KMS-11 (cell line): ENCODE measurements around the gene SOCS3.

Experiments
- H2AFZ ChIP-seq: fragments of 200-600 bp; sonication (generic); 2 replicates; pipeline ENCODE4 v1.6.1; 2016; ENCODE audit warnings: antibody characterized with exemption, mixed run types, low read depth
- H3K27ac ChIP-seq: fragments of 200-600 bp; sonication (generic); 2 replicates; pipeline ENCODE4 v1.6.1; 2016; ENCODE audit warnings: mild to moderate bottlenecking, mixed run types
- H3K27me3 ChIP-seq: fragments of 200-600 bp; sonication (generic); 2 replicates; pipeline ENCODE4 v1.6.1; 2017; ENCODE audit warnings: mild to moderate bottlenecking, low read depth, mixed run types, moderate library complexity; ENCODE audit not compliant: insufficient read depth
- H3K36me3 ChIP-seq: fragments of 200-600 bp; sonication (generic); 2 replicates; pipeline ENCODE4 v1.6.1; 2017; ENCODE audit warnings: mild to moderate bottlenecking, mixed run types; ENCODE audit not compliant: insufficient read depth
- H3K4me1 ChIP-seq: fragments of 200-600 bp; sonication (generic); 2 replicates; pipeline ENCODE4 v1.6.1; 2016; ENCODE audit warnings: mild to moderate bottlenecking, low read depth, mixed run types; ENCODE audit not compliant: poor library complexity, severe bottlenecking
- H3K4me2 ChIP-seq: fragments of 200-600 bp; sonication (generic); 2 replicates; pipeline ENCODE4 v1.7.0; 2016; ENCODE audit warnings: mild to moderate bottlenecking, mixed run types
- H3K4me3 ChIP-seq: fragments of 200-600 bp; sonication (generic); IDR thresholded peaks from 2 replicates; pipeline ENCODE4 v1.6.1; 2017; ENCODE audit warnings: low read depth, low read length, mixed read lengths; ENCODE audit not compliant: insufficient read depth
- H3K79me2 ChIP-seq: fragments of 200-600 bp; sonication (generic); 2 replicates; pipeline ENCODE4 v1.6.1; 2016; ENCODE audit warnings: low read depth, mixed run types; ENCODE audit not compliant: insufficient read depth
- H3K9ac ChIP-seq: fragments of 200-600 bp; sonication (generic); 2 replicates; pipeline ENCODE4 v1.6.1; 2016; ENCODE audit warnings: mild to moderate bottlenecking, mixed run types
- H4K20me1 ChIP-seq: fragments of 200-600 bp; sonication (generic); 2 replicates; pipeline ENCODE4 v1.6.1; 2016; ENCODE audit warnings: mild to moderate bottlenecking, mixed run types; ENCODE audit not compliant: insufficient read depth
- TF ChIP-seq, protein P1 (sequence below): fragments of 200-600 bp; sonication (generic); conservative IDR thresholded peaks from 2 replicates; pipeline ENCODE4 v1.6.1; 2017; ENCODE audit warnings: low read depth, mild to moderate bottlenecking, antibody characterized with exemption, low read length, moderate library complexity, mixed read lengths

The SOCS3 gene

DNA sequence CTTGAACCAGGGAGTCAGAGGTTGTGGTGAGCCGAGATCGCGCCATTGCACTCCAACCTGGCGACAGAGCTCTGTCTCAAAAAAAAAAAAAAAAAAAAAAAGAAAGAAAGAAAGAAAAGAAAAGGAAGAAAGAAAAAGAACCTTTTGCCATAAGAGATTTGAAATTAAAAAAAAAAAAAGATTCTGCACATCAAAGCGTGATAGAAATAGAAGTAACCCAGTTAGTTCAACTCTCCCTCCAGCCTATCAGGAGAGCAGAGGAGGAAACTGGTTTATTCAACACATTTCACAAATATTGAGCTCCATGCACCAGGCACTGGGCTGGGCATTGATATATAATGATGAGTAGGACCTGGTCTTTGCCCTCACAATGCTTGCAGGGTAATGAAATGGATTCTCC is 2.4 kb upstream of the SOCS3 start:
- no peak overlapping the region for H3K27ac ChIP-seq
- TF ChIP-seq, protein P1, sequence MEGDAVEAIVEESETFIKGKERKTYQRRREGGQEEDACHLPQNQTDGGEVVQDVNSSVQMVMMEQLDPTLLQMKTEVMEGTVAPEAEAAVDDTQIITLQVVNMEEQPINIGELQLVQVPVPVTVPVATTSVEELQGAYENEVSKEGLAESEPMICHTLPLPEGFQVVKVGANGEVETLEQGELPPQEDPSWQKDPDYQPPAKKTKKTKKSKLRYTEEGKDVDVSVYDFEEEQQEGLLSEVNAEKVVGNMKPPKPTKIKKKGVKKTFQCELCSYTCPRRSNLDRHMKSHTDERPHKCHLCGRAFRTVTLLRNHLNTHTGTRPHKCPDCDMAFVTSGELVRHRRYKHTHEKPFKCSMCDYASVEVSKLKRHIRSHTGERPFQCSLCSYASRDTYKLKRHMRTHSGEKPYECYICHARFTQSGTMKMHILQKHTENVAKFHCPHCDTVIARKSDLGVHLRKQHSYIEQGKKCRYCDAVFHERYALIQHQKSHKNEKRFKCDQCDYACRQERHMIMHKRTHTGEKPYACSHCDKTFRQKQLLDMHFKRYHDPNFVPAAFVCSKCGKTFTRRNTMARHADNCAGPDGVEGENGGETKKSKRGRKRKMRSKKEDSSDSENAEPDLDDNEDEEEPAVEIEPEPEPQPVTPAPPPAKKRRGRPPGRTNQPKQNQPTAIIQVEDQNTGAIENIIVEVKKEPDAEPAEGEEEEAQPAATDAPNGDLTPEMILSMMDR = no peak
- peaks cover 16% of the 10 kb centered on the region; the same call in 1 of the 2 replicates for H3K79me2 ChIP-seq
- no peak overlapping the region for H2AFZ ChIP-seq
- H3K36me3 ChIP-seq = no peaks in the 10 kb centered on the region
- H3K4me3 ChIP-seq = no peak overlapping the region
- H3K4me1 ChIP-seq = peaks cover 17% of the 10 kb centered on the region
- H3K9ac ChIP-seq = no peak overlapping the region
- H3K4me2 ChIP-seq = no peak overlapping the region
- peaks cover 12% of the 10 kb centered on the region; the same call in 1 of the 2 replicates for H3K27me3 ChIP-seq
- no peaks in the 10 kb centered on the region for H4K20me1 ChIP-seq

DNA sequence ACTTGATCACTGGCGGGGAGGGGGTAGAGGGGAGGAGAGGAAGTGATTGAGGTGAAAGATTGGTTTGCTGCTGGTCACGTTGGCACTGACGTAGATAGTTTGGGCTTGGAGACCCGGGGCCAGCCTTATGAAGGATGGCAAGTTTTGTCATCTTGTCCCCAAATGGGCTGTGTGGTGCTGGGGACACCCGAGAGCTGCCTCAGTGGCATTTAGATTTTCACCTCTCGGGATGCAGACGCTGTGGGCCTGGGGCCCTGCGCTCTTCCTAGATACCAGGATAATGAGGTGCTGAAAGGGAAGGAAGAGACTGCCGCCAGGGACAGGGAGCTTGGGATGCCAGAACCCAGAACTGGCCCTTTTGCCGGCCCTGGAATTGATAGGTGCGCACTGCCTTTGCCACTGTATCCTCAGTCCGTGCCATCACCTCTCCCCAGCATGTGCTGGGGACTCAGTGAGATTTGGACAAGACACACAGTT is 1.4 kb upstream of the SOCS3 start:
- TF ChIP-seq, protein P1 = no peak
- Histone ChIP-seq H3K79me2 (peaks cover 18% of the 10 kb centered on the region; the same call in 1 of the 2 replicates), H3K4me1 (peaks cover 23% of the 10 kb centered on the region), H3K27ac (no peak overlapping the region), H3K9ac (no peak overlapping the region), H3K36me3 (no peaks in the 10 kb centered on the region), H2AFZ (no peak overlapping the region), H4K20me1 (no peaks in the 10 kb centered on the region), H3K27me3 (peaks cover 12% of the 10 kb centered on the region; the same call in 1 of the 2 replicates), H3K4me2 (no peak overlapping the region), H3K4me3 (no peak overlapping the region)

DNA sequence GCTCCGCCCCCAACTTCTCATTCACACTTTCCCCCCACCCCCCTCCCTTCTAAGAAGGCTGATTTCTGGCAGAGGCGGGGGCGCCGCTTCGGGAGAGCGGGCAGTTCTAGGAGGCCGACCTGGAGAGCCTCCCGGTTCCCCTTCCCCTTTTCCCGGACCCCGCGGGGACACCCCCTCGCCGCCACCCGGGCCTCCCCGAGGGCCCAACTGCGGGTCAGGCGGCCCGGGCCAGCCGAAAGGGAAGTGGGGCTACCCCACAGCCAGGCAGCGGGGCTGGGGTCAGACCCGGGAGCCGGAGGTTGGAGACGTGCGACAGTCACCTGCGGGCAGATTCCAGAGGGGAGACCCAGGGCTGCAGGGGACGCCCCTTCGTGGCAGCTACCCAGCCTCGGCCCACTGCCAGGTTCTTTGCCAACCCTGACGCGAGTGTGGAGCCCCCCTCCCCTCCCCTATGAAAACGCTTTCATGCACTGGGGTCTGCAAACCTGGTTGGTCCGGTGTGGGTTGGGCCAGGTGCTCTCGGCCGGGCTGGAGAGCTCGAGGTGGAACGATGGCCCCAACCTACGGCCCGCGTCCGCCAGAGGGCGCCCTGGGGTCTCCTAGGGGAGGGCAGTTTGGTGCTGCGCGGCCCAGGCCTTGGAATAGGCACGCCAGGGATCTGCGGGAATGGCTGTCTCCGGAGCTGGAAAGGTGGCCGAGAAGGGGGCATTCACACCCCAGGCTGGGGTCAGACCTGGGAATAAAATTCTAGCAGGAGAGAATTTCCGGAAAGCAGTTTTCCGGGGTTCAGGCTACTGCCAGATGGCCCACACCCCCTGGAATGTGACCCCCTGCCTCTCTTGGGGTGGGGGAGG is 721 bp upstream of the SOCS3 start:
- Histone ChIP-seq H3K4me1 (peaks cover 30% of the 10 kb centered on the region), H4K20me1 (no peaks in the 10 kb centered on the region), H3K79me2 (peaks cover 18% of the 10 kb centered on the region; the same call in 1 of the 2 replicates), H3K27ac (peak overlapping the region; percentile 72), H3K36me3 (no peaks in the 10 kb centered on the region), H3K9ac (peak overlapping the region; percentile 75), H3K27me3 (peaks cover 6% of the 10 kb centered on the region; the same call in 1 of the 2 replicates), H3K4me2 (peak overlapping the region; percentile 98), H3K4me3 (no peak overlapping the region), H2AFZ (peak overlapping the region; percentile 92)
- TF ChIP-seq, protein P1 = peak; percentile 96

DNA sequence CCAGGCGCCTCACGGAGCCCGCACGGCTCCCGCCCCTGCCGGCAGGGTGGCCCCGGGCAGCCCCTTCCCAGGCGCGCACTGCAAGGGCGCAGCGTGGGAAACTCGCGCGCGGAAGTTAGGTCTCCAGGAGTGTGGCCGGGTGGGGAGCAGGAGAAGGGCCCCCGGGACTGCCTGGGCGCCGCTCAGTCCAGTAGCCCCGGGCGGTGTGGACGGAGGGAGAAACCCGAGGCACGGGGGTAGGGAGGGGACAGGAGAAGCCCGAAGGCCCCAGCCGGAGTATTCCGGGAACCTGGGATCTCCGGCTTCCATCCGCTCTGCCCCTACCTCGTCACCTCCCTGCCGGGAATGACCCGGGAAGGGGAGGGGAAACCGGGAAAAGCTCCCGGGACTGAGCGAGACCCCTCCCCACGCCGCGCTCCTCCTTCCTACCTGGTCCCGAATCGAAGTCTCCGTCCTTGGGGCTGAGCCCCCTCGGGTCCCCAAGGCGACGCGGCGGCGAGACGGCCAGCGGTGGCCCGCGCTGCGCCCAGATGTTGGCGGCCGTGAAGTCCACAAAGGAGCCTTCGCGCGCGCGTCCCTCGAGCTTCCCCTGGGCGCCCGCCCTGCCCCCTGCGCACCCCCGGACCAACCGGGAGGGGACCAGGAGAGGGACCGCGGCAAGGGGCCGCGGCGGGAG is 418 bp downstream of the SOCS3 start:
- Histone ChIP-seq H3K9ac (peak overlapping the region; percentile 65), H3K36me3 (no peaks in the 10 kb centered on the region), H3K79me2 (peaks cover 18% of the 10 kb centered on the region; the same call in 1 of the 2 replicates), H3K4me1 (peaks cover 41% of the 10 kb centered on the region), H3K4me2 (peak overlapping the region; percentile 59), H3K4me3 (no peak overlapping the region), H2AFZ (peak overlapping the region; percentile 59), H3K27me3 (peaks cover 5% of the 10 kb centered on the region; the same call in 1 of the 2 replicates), H3K27ac (peak overlapping the region; percentile 37), H4K20me1 (no peaks in the 10 kb centered on the region)
- TF ChIP-seq, protein P1 = no peak
